HEK293 (cell line): Measurements from ENCODE around the gene SULT1C2.

Experiments
- CTCF ChIP-seq: fragments of 450-650 bp; formaldehyde crosslinking; IDR thresholded peaks from 2 replicates; pipeline ENCODE4 v1.5.1; 2016; ENCODE audit warnings: missing biosample characterization, missing genetic modification characterization
- OSR2 ChIP-seq: fragments of 450-650 bp; formaldehyde crosslinking; IDR thresholded peaks from 2 replicates; pipeline ENCODE4 v1.5.1; 2016; ENCODE audit warnings: missing biosample characterization, missing genetic modification characterization
- PRDM10 ChIP-seq: fragments of 450-650 bp; formaldehyde crosslinking; IDR thresholded peaks from 2 replicates; pipeline ENCODE4 v1.5.1; 2016; ENCODE audit warnings: missing biosample characterization, missing genetic modification characterization
- TCF7L2 ChIP-seq: IDR thresholded peaks from 2 replicates; pipeline ENCODE4 v1.6.1; 2011; ENCODE audit warnings: low read depth, mild to moderate bottlenecking, inconsistent platforms, low read length, moderate library complexity, borderline replicate concordance
- ZBTB20 ChIP-seq: fragments of 450-650 bp; formaldehyde crosslinking; IDR thresholded peaks from 2 replicates; pipeline ENCODE4 v1.5.1; 2016; ENCODE audit warnings: missing biosample characterization, missing genetic modification characterization
- ZEB2 ChIP-seq: fragments of 450-650 bp; formaldehyde crosslinking; IDR thresholded peaks from 2 replicates; pipeline ENCODE4 v1.5.1; 2016; ENCODE audit warnings: missing biosample characterization, missing genetic modification characterization
- ZNF121 ChIP-seq: fragments of 450-650 bp; formaldehyde crosslinking; IDR thresholded peaks from 2 replicates; pipeline ENCODE4 v1.5.1; 2016; ENCODE audit warnings: missing biosample characterization, missing genetic modification characterization
- ZNF274 ChIP-seq, 2 experiments: fragments of 200-500 bp in 1 of 2; fragments of 450-650 bp in 1 of 2; sonication (Bioruptor generic) in 1 of 2; formaldehyde crosslinking in 1 of 2; IDR thresholded peaks; 2 replicates each; pipeline versions ENCODE4 v1.5.1 to v1.6.1; 2014 to 2016; ENCODE audit warnings: borderline replicate concordance in 1 of 2, inconsistent platforms in 1 of 2, low read length in 1 of 2, missing biosample characterization in 1 of 2, missing genetic modification characterization in 1 of 2
- ZNF350 ChIP-seq: fragments of 450-650 bp; formaldehyde crosslinking; IDR thresholded peaks from 2 replicates; pipeline ENCODE4 v1.5.0; 2017; ENCODE audit warnings: missing biosample characterization, mild to moderate bottlenecking, missing genetic modification characterization
- ZNF394 ChIP-seq: fragments of 450-650 bp; formaldehyde crosslinking; IDR thresholded peaks from 2 replicates; pipeline ENCODE4 v1.5.1; 2016; ENCODE audit warnings: missing biosample characterization, missing genetic modification characterization, mild to moderate bottlenecking, moderate library complexity, borderline replicate concordance
- TF ChIP-seq, protein P1 (sequence below): fragments of 450-650 bp; formaldehyde crosslinking; IDR thresholded peaks from 2 replicates; pipeline ENCODE4 v1.5.1; 2016; ENCODE audit warnings: missing biosample characterization, missing genetic modification characterization
- TF ChIP-seq, protein P2 (sequence below): fragments of 450-650 bp; formaldehyde crosslinking; IDR thresholded peaks from 2 replicates; pipeline ENCODE4 v1.5.1; 2016; ENCODE audit warnings: missing biosample characterization, missing genetic modification characterization

DNA sequence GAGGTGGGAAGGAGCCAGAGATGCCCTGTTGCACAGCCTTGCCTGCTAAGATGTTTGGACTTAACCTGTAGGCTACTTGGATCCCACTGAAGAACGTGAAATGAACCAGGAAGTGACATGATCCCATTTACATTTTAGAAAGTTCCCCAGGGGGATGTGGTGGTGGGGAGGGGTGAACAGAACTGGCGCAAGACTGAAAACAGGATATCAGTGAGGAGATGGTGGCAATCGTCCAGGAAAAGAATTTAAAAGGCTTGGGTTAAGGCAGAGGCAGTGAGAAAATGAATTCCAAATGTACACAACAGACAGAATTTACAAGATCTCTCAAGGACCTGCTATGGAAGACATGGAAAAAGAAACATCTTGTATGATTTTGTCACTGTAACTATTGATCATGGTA is 42.3 kb downstream of the SULT1C2 start:
- TF ChIP-seq CTCF (tag by site-specific recombination) (no peak), ZNF350 (tag by site-specific recombination) (no peak), TCF7L2 (no peak), ZEB2 (tag by site-specific recombination) (no peak), ZNF394 (tag by site-specific recombination) (no peak), OSR2 (tag by site-specific recombination) (no peak), ZNF121 (tag by site-specific recombination) (no peak), ZBTB20 (tag by site-specific recombination) (no peak), PRDM10 (no peak), ZNF274 (IDR thresholded peaks at IDR 0.05; ENCODE audit: low read length) (no peak), ZNF274 (tag by site-specific recombination; IDR thresholded peaks at IDR 0.05; ENCODE audit: borderline replicate concordance) (no peak)
- TF ChIP-seq, protein P1, sequence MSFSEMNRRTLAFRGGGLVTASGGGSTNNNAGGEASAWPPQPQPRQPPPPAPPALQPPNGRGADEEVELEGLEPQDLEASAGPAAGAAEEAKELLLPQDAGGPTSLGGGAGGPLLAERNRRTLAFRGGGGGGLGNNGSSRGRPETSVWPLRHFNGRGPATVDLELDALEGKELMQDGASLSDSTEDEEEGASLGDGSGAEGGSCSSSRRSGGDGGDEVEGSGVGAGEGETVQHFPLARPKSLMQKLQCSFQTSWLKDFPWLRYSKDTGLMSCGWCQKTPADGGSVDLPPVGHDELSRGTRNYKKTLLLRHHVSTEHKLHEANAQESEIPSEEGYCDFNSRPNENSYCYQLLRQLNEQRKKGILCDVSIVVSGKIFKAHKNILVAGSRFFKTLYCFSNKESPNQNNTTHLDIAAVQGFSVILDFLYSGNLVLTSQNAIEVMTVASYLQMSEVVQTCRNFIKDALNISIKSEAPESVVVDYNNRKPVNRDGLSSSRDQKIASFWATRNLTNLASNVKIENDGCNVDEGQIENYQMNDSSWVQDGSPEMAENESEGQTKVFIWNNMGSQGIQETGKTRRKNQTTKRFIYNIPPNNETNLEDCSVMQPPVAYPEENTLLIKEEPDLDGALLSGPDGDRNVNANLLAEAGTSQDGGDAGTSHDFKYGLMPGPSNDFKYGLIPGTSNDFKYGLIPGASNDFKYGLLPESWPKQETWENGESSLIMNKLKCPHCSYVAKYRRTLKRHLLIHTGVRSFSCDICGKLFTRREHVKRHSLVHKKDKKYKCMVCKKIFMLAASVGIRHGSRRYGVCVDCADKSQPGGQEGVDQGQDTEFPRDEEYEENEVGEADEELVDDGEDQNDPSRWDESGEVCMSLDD = no peak
- TF ChIP-seq, protein P2, sequence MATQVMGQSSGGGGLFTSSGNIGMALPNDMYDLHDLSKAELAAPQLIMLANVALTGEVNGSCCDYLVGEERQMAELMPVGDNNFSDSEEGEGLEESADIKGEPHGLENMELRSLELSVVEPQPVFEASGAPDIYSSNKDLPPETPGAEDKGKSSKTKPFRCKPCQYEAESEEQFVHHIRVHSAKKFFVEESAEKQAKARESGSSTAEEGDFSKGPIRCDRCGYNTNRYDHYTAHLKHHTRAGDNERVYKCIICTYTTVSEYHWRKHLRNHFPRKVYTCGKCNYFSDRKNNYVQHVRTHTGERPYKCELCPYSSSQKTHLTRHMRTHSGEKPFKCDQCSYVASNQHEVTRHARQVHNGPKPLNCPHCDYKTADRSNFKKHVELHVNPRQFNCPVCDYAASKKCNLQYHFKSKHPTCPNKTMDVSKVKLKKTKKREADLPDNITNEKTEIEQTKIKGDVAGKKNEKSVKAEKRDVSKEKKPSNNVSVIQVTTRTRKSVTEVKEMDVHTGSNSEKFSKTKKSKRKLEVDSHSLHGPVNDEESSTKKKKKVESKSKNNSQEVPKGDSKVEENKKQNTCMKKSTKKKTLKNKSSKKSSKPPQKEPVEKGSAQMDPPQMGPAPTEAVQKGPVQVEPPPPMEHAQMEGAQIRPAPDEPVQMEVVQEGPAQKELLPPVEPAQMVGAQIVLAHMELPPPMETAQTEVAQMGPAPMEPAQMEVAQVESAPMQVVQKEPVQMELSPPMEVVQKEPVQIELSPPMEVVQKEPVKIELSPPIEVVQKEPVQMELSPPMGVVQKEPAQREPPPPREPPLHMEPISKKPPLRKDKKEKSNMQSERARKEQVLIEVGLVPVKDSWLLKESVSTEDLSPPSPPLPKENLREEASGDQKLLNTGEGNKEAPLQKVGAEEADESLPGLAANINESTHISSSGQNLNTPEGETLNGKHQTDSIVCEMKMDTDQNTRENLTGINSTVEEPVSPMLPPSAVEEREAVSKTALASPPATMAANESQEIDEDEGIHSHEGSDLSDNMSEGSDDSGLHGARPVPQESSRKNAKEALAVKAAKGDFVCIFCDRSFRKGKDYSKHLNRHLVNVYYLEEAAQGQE (tag by site-specific recombination) = no peak
